ENCODE results near the gene MEGF11.

DNA sequence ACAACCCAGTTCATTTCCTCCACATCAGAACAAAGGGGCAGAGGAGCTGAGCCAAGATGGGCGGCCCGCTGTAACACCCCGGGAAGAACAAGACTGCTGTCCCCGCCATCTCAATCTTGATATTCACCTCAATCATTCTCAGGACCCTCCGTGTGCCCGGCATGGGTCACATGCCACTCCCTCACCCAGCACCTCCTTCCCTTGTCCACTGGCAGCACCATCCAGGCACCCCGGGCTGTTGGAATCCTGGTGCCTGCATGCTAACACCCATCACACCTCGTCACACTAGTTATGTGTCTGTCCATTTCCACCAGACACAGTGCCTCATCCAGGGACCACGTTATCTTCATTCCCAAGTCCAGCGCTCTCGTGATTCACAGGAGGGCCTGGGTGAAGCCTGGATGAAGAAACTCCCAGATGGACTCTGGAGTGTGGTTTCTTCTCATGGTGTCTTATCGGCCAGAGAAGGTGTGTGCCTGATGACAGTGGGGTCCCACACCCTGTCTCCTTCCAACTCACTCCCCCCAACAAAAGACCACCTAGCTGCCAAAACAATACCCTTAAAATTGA lies 16.7 kb downstream of the MEGF11 start:
- TF ChIP-seq, protein P1, sequence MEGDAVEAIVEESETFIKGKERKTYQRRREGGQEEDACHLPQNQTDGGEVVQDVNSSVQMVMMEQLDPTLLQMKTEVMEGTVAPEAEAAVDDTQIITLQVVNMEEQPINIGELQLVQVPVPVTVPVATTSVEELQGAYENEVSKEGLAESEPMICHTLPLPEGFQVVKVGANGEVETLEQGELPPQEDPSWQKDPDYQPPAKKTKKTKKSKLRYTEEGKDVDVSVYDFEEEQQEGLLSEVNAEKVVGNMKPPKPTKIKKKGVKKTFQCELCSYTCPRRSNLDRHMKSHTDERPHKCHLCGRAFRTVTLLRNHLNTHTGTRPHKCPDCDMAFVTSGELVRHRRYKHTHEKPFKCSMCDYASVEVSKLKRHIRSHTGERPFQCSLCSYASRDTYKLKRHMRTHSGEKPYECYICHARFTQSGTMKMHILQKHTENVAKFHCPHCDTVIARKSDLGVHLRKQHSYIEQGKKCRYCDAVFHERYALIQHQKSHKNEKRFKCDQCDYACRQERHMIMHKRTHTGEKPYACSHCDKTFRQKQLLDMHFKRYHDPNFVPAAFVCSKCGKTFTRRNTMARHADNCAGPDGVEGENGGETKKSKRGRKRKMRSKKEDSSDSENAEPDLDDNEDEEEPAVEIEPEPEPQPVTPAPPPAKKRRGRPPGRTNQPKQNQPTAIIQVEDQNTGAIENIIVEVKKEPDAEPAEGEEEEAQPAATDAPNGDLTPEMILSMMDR (conservative IDR thresholded peaks at IDR 0.05; ENCODE audit: low read depth, low read length), result no peak
- no peak for TF ChIP-seq EZH2 (IDR thresholded peaks at IDR 0.05; ENCODE audit: low read length, unreplicated experiment)
- no peak for TF ChIP-seq EZH2phosphoT487 (IDR thresholded peaks at IDR 0.05; ENCODE audit: borderline replicate concordance, low read length)
